PC-3 (cell line): Measurements from ENCODE around the gene VAMP8. TPM values are rescaled to one million over a fixed set of nuclear protein-coding genes. Genes with fewer than 3 reads are reported as not detected.

Source experiments
- ATAC-seq: fragments of 200-7000 bp; cut with Tn5 transposase; 2 replicates; pipeline ENCODE4 v1.9.1; 2020; ENCODE audit warnings: mild to moderate bottlenecking, moderate library complexity
- BruUV-seq: library from RNA; stranded (reverse); fragments of 400-500 nt; replicated peaks from 2 replicates; lab custom pipeline; 2021; lab: Mats Ljungman, UMichigan
- CTCF ChIA-PET: fragments of 300-600 bp; sonication (Branson Sonifier 250); formaldehyde crosslinking; loops from one replicate; lab custom pipeline; 2022; ENCODE audit warnings: antibody characterized with exemption; lab: Charles Lee
- POLR2A ChIA-PET: fragments of 300-600 bp; sonication (Branson Sonifier 250); formaldehyde crosslinking; loops from one replicate; lab custom pipeline; 2022; ENCODE audit warnings: antibody characterized with exemption; ENCODE audit not compliant: unreplicated experiment; lab: Charles Lee
- DNase-seq: peaks from one replicate; pipeline ENCODE4 v3.0.0-alpha.2; 2015
- H2AFZ ChIP-seq: fragments of 300-600 bp; sonication (generic); 2 replicates; pipeline ENCODE4 v1.6.0; 2016; ENCODE audit warnings: antibody characterized with exemption, low read length
- H3F3A ChIP-seq: fragments of 300-600 bp; sonication (generic); one replicate; pipeline ENCODE4 v1.6.0; 2017; ENCODE audit warnings: antibody characterized with exemption, low read length, control low read depth, mild to moderate bottlenecking; ENCODE audit not compliant: unreplicated experiment
- H3K27ac ChIP-seq: fragments of 300-600 bp; sonication (generic); 2 replicates; pipeline ENCODE4 v1.5.1; 2016; ENCODE audit warnings: mild to moderate bottlenecking, low read length
- H3K27me3 ChIP-seq: fragments of 300-600 bp; sonication (generic); 2 replicates; pipeline ENCODE4 v1.6.1; 2016; ENCODE audit warnings: low read length, mixed read lengths
- H3K36me3 ChIP-seq: fragments of 300-600 bp; sonication (generic); 2 replicates; pipeline ENCODE4 v1.6.1; 2016; ENCODE audit warnings: low read depth, mixed run types, low read length, mixed read lengths
- H3K4me1 ChIP-seq: fragments of 300-600 bp; sonication (generic); 2 replicates; pipeline ENCODE4 v1.5.1; 2016; ENCODE audit warnings: low read length; ENCODE audit not compliant: insufficient read depth
- H3K4me2 ChIP-seq: fragments of 300-600 bp; sonication (generic); 2 replicates; pipeline ENCODE4 v1.6.0; 2016; ENCODE audit warnings: low read length
- H3K4me3 ChIP-seq: fragments of 300-600 bp; sonication (generic); 2 replicates; pipeline ENCODE4 v1.5.1; 2016; ENCODE audit warnings: mild to moderate bottlenecking, low read length, mixed read lengths
- H3K79me2 ChIP-seq: fragments of 300-600 bp; sonication (generic); 2 replicates; pipeline ENCODE4 v1.6.1; 2017; ENCODE audit warnings: low read length, mixed read lengths
- H3K9ac ChIP-seq: fragments of 300-600 bp; sonication (generic); 2 replicates; pipeline ENCODE4 v1.6.0; 2016; ENCODE audit warnings: mild to moderate bottlenecking, low read length
- H3K9me2 ChIP-seq: fragments of 300-600 bp; sonication (generic); replicated peaks from 2 replicates; pipeline ENCODE4 v1.6.1; 2016; ENCODE audit warnings: mixed run types, low read length, mixed read lengths
- H3K9me3 ChIP-seq: fragments of 300-600 bp; sonication (generic); 2 replicates; pipeline ENCODE4 v1.6.1; 2016; ENCODE audit warnings: low read length, mixed read lengths
- H4K20me1 ChIP-seq: fragments of 300-600 bp; sonication (generic); 2 replicates; pipeline ENCODE4 v1.6.1; 2016; ENCODE audit warnings: low read length, mixed read lengths
- EZH2 ChIP-seq: fragments of 300-600 bp; sonication (generic); IDR thresholded peaks from one replicate; pipeline ENCODE4 v1.6.1; 2017; ENCODE audit warnings: antibody characterized with exemption, mild to moderate bottlenecking, low read length; ENCODE audit not compliant: unreplicated experiment
- EZH2phosphoT487 ChIP-seq: fragments of 300-600 bp; sonication (generic); IDR thresholded peaks from 2 replicates; pipeline ENCODE4 v1.6.1; 2018; ENCODE audit warnings: mild to moderate bottlenecking, antibody characterized with exemption, low read length, borderline replicate concordance
- intact Hi-C: fragments of 100-400 bp; cut with micrococcal nuclease; formaldehyde crosslinking; loops from 2 replicates; pipeline ENCODE4 v1.9.0; 2023
- total RNA-seq: library from RNA; depleted of rRNA; stranded (reverse); fragments of >200 nt; gene quantifications from 2 replicates; pipeline ENCODE4 v1.2.3, GENCODE V29; 2014
- TF ChIP-seq, protein P1 (sequence below): fragments of 300-600 bp; sonication (generic); conservative IDR thresholded peaks from 2 replicates; pipeline ENCODE4 v1.5.1; 2017; ENCODE audit warnings: antibody characterized with exemption, low read depth, mild to moderate bottlenecking, low read length

The VAMP8 gene
- total RNA-seq, 1 experiment from 2014 or later = 142 TPM

GRCh38 chr2:85579266-85579935 is 2.0 kb downstream of the VAMP8 start:
- peaks cover 24% of the 10 kb centered on the region for H3K79me2 ChIP-seq
- no peaks in the 10 kb centered on the region for H3K9me2 ChIP-seq
- H3K9ac ChIP-seq = no peak overlapping the region
- H3K4me2 ChIP-seq = peak overlapping the region; percentile 85
- H3K4me1 ChIP-seq = peaks cover 18% of the 10 kb centered on the region
- peak overlapping the region; percentile 73; the same call in 1 of the 2 replicates for H3K4me3 ChIP-seq
- no peak for TF ChIP-seq EZH2phosphoT487
- H2AFZ ChIP-seq = no peak overlapping the region
- BruUV-seq = no TSS peak
- H4K20me1 ChIP-seq = no peaks in the 10 kb centered on the region
- ATAC-seq = no peak
- no peaks in the 10 kb centered on the region for H3K9me3 ChIP-seq
- H3K27me3 ChIP-seq = no peaks in the 10 kb centered on the region
- DNase-seq = no peak
- no peak overlapping the region for H3K27ac ChIP-seq
- ChIA-PET CTCF (no interaction called here), POLR2A (no interaction called here)
- intact Hi-C loops = no loop called here
- no peaks in the 10 kb centered on the region for H3F3A ChIP-seq
- no peaks in the 10 kb centered on the region for H3K36me3 ChIP-seq

DNA sequence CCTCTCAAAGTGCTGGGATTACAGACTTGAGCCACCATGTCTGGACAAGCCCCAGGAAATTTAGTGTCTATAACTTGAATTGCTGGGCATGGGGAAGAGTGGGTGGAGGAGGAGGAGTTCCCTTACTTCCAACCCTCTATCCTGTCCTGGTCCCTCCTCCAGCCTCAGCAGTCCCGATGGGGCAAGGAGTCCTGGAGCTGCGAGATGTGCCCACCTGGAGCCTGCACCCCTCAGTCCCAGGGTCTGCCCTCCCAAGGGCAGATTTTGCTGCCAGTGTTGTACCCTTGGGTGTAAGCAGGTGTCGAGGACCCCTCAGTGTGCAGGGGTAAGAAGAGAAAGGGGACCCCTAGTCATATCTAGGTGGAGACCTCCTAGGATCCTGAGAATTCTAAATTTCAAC is 2.8 kb downstream of the VAMP8 start:
- intact Hi-C loops = no loop called here
- no peak for DNase-seq
- Histone ChIP-seq H3K36me3 (no peaks in the 10 kb centered on the region), H3F3A (no peaks in the 10 kb centered on the region), H3K9me3 (no peaks in the 10 kb centered on the region), H3K4me1 (peaks cover 26% of the 10 kb centered on the region), H3K27ac (no peak overlapping the region), H4K20me1 (no peaks in the 10 kb centered on the region), H3K4me3 (no peak overlapping the region), H3K9me2 (no peaks in the 10 kb centered on the region), H3K79me2 (peaks cover 24% of the 10 kb centered on the region), H2AFZ (no peak overlapping the region), H3K27me3 (no peaks in the 10 kb centered on the region), H3K4me2 (no peak overlapping the region), H3K9ac (no peak overlapping the region)
- TF ChIP-seq, protein P1, sequence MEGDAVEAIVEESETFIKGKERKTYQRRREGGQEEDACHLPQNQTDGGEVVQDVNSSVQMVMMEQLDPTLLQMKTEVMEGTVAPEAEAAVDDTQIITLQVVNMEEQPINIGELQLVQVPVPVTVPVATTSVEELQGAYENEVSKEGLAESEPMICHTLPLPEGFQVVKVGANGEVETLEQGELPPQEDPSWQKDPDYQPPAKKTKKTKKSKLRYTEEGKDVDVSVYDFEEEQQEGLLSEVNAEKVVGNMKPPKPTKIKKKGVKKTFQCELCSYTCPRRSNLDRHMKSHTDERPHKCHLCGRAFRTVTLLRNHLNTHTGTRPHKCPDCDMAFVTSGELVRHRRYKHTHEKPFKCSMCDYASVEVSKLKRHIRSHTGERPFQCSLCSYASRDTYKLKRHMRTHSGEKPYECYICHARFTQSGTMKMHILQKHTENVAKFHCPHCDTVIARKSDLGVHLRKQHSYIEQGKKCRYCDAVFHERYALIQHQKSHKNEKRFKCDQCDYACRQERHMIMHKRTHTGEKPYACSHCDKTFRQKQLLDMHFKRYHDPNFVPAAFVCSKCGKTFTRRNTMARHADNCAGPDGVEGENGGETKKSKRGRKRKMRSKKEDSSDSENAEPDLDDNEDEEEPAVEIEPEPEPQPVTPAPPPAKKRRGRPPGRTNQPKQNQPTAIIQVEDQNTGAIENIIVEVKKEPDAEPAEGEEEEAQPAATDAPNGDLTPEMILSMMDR = no peak
- TF ChIP-seq EZH2phosphoT487 (no peak), EZH2 (no peak)
- ChIA-PET CTCF (no interaction called here), POLR2A (no interaction called here)
- no peak for ATAC-seq
- no TSS peak for BruUV-seq

GRCh38 chr2:85582492-85582891 is 5.1 kb downstream of the VAMP8 start:
- Histone ChIP-seq H3K79me2 (peaks cover 23% of the 10 kb centered on the region), H3K9ac (no peak overlapping the region), H3K36me3 (no peaks in the 10 kb centered on the region), H3K4me2 (no peak overlapping the region), H3K27me3 (no peaks in the 10 kb centered on the region), H3K27ac (no peak overlapping the region), H4K20me1 (no peaks in the 10 kb centered on the region), H3F3A (no peaks in the 10 kb centered on the region), H3K4me3 (no peak overlapping the region), H3K4me1 (peaks cover 28% of the 10 kb centered on the region), H3K9me3 (no peaks in the 10 kb centered on the region), H2AFZ (no peak overlapping the region), H3K9me2 (no peaks in the 10 kb centered on the region)
- TF ChIP-seq, protein P1 = no peak
- DNase-seq (no peak), ATAC-seq (no peak)
- BruUV-seq = no TSS peak
- intact Hi-C loops = no loop called here
- ChIA-PET POLR2A (no interaction called here), CTCF (no interaction called here)
